Activated CD4-positive, alpha-beta T cell treated with anti-CD3 and anti-CD28 coated beads for 48 hours (primary cell): ENCODE results near the gene SNAP91.

Experiments used
- DNase-seq: peaks from one replicate; pipeline ENCODE4 v3.0.0-alpha.2; 2020

The SNAP91 gene

GRCh38 chr6:83536647-83537589 lies 172.0 kb downstream of the SNAP91 start:
- DNase-seq = no peak

- DNase-seq = peak; percentile 68
These were observed 172.8 kb downstream of the SNAP91 start for GRCh38 chr6:83536034-83536646.

DNA sequence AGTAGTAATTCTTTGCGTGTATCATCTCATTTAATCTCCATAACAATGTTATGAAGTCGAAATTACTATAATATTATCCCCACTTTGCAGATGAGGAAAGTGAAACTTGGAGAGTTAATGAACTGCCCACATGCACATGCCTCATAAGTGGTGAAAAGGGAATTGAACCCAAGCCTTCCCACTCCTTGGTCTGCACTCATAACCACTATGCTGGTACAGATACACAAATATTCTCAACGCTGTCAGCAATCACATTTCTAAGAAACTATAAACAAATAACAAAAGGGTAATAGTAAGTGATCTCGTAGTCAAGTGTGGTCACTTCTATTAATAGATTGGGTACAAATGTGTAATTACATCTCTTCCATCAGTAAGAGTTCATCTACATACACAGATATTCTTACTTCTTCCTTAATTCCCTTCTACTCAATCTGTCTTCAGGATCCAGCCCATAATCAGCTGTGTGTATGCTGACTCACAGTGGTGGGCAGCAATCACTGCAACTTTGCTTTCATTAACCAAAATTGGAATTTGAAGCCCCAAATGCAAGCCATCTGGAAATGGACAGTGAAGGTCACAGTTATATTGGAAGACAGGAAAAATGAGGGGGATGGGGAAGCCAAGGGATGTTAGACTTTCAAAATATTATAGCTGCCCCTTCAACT lies 190.0 kb downstream of the SNAP91 start:
- no peak for DNase-seq

DNA sequence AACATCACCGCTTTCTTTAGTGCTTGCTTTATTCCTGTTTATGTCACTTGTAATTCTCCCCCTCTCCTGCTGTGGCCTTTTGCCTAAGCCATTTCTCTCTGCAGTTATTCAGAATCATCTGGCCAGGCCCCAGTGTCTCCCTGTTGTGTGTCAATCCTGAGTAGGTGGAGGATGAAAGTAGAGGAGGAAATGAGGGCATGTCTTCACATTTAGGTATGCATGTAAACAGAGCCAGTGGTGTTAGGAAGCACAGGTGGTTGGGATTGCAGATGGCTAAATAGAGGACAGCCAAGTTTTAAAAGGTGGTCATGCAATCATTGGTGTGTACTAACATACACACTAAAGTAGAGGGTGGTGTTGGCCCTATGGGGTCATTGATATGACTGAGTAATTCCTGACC lies 191.4 kb downstream of the SNAP91 start:
- DNase-seq = no peak

- peak; percentile 17 for DNase-seq
These were observed 193.9 kb downstream of the SNAP91 start for GRCh38 chr6:83514866-83515466.

DNA sequence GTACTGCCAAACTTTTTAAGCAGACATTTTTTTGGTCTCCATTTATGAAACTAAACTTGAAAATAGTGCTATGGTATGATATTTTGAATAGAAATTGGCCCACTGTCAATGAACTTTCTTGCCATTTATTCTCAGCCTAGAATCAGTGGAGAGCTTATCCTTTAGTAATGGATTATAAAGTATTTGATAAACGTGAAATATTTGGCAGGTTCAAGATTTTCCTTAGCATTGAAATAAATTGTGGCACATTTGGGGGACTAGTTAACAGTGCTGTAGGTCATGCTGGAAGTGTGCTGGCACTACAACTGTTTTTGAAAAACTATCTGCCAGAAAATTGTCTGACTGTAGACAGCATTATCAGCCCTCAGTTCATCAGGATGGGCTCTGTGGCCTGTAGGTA lies 194.4 kb downstream of the SNAP91 start:
- DNase-seq = no peak

- peak; percentile 11 for DNase-seq
These were observed 196.8 kb downstream of the SNAP91 start, which contains the start of gene PRSS35 for GRCh38 chr6:83511901-83512681. Gene PRSS35 (plus strand): TSS chr6:83512534. CDS start chr6:83523442, 10,908 bp downstream.

DNA sequence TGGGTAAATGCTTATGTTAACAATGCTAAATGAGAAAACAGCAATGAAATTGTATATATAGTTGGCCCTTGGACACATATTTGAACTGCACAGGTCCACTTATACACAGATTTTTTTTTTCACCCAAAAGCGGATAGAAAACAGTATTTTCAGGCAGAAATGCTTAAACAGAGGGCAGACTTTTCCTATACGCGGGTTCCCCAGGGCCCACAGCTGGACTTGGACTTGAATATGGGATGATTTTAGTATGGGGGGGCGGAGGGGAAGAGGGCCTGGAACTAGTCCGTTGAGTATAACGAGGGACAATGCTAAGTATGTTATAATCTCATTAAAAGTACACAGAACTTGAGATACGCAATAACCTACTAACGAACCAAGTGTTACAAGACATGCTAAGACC lies 197.6 kb downstream of the SNAP91 start:
- no peak for DNase-seq

GRCh38 chr6:83510791-83511190 lies 198.1 kb downstream of the SNAP91 start:
- DNase-seq = no peak

DNA sequence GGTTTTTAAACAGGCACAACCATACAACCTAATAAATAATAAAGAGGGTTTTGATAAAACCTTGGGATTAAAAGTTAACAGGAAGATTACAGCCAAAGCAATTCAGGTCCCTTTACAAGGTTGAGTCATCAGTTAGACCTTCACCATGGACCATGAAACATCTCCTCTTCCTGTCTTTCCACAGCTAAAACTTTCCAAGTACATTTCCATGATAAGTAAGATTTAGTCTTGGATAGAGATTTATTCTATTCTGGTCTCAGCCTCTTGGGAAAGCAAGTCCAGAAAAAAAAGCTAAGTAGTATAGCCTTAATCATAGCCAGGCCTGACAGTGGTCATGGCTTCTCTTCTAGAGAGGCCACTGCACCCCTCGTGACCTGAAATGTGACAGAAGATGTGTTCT lies 199.5 kb downstream of the SNAP91 start:
- no peak for DNase-seq

DNA sequence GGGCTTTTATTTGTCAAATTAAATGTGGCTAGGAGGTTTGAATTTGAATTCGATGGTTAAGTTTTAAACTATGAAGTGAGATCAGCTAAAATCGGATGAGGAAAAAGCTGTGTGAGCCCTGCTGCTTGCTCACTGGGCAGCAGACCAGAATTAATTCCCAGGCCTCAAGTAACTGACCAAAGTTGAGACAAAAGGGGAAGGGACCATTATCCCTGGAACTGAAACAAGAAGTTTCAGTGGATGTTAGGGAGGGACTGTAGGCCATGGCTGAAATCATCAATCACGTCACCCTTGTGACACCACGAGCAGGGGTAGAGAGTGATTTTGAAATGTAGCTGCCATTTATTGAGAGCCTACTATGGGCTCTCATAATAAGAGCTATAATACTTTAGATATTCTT lies 203.5 kb downstream of the SNAP91 start:
- no peak for DNase-seq
